Measurements from ENCODE around the gene KCNQ2. TPM values are rescaled to one million over a fixed set of nuclear protein-coding genes. Genes with fewer than 3 reads are reported as not detected.

Gene KCNQ2
- total RNA-seq, 4 donors from 2014 or later, result not detected

- no peak for TF ChIP-seq CTCF (IDR thresholded peaks at IDR 0.05; ENCODE audit: low read depth)
Observed at GRCh38 chr20:63411151-63411897, 61.1 kb downstream of the KCNQ2 start.

- TF ChIP-seq CTCF (IDR thresholded peaks at IDR 0.05; ENCODE audit: low read depth), result no peak
Observed at GRCh38 chr20:63409834-63410435, 62.5 kb downstream of the KCNQ2 start.

- no peak for TF ChIP-seq CTCF (IDR thresholded peaks at IDR 0.05; ENCODE audit: low read depth)
Observed at GRCh38 chr20:63409066-63409833, 63.2 kb downstream of the KCNQ2 start.

- no peak for TF ChIP-seq CTCF (IDR thresholded peaks at IDR 0.05; ENCODE audit: low read depth)
Observed at GRCh38 chr20:63408684-63409046, 63.8 kb downstream of the KCNQ2 start.

GRCh38 chr20:63407928-63408683, 64.3 kb downstream of the KCNQ2 start:
- TF ChIP-seq CTCF (IDR thresholded peaks at IDR 0.05; ENCODE audit: low read depth), result no peak

GRCh38 chr20:63406617-63407245, 65.7 kb downstream of the KCNQ2 start:
- no peak for TF ChIP-seq CTCF (IDR thresholded peaks at IDR 0.05; ENCODE audit: low read depth)

All from subcutaneous adipose tissue (tissue), 4 donors.